ENCODE measurements around the gene RAI1.

Gene RAI1

DNA sequence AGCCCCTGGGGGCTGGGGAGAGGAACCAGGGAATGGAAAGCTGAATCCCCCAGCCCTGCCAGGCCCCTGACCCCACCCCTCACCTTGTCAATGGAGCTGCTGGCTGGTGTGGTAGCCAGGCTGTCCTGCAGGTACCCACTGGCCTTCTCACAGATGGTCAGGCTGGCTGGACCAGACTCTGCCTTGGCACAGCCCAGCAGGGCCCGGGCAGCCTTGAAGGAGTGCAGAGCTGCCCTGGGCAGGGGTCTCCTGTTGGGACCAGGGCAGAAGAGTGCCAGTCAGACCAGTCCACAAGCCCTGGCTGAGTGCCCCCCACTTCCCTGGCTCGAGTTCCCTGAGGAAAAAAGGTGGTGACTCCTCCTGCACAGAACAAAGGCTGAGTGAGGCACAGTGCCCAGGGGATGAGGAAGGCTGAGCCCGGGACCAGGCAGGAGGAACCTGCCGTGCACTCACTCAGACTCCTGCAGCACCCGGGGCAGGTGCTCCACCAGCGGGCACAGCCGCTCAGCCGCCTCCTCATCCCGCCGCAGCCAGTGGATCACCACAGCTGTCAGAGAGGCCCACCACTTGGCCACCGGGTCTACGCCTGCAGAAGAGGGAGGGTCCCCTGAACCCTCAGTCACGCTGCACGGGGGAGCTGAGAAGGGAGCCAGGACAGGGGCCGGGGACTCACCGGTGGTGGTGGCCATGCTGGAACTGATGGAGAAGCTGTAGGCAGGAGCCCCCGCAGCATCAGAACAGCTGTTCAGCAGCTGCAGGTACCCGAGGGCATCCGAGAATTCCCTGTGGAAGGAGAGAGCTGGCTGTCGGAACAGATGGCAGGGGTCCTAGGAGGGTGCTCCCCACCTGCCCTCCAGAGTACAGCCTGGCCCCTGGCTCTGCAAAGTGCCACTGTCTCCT is 133.2 kb downstream of the RAI1 start:
- Mint-ChIP-seq H3K9me3 (no peaks in the 10 kb centered on the region), H3K36me3 (ENCODE audit: low read depth) (peaks cover 7% of the 10 kb centered on the region), H3K27ac (no peak overlapping the region), H3K27me3 (ENCODE audit: low read depth) (peaks cover 3% of the 10 kb centered on the region), H3K4me1 (peaks cover 23% of the 10 kb centered on the region), H3K4me3 (no peak overlapping the region)
- TF ChIP-seq, protein P1, sequence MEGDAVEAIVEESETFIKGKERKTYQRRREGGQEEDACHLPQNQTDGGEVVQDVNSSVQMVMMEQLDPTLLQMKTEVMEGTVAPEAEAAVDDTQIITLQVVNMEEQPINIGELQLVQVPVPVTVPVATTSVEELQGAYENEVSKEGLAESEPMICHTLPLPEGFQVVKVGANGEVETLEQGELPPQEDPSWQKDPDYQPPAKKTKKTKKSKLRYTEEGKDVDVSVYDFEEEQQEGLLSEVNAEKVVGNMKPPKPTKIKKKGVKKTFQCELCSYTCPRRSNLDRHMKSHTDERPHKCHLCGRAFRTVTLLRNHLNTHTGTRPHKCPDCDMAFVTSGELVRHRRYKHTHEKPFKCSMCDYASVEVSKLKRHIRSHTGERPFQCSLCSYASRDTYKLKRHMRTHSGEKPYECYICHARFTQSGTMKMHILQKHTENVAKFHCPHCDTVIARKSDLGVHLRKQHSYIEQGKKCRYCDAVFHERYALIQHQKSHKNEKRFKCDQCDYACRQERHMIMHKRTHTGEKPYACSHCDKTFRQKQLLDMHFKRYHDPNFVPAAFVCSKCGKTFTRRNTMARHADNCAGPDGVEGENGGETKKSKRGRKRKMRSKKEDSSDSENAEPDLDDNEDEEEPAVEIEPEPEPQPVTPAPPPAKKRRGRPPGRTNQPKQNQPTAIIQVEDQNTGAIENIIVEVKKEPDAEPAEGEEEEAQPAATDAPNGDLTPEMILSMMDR (IDR thresholded peaks at IDR 0.05; ENCODE audit: unreplicated experiment in 3 of 3) = no peak

DNA sequence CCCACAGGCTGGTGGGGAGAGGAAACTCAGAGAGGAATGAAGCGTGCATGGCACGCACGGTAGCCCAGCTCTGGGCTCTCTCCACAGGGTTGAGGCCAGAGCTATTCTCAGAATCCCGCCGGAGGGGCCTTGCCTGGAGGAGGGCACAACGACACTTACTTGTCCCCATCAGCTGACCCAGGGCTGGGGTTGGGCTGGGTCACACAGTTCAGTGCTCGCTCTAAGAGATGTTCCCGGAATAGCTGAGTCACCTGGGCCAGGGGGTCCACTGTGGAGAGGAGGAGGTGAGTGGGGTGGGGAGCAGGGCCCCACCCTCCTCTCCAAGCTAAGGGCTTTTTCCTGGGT is 133.8 kb downstream of the RAI1 start:
- Mint-ChIP-seq H3K27me3 (ENCODE audit: low read depth) (peaks cover 3% of the 10 kb centered on the region), H3K4me1 (peaks cover 23% of the 10 kb centered on the region), H3K9me3 (no peaks in the 10 kb centered on the region), H3K4me3 (no peak overlapping the region), H3K27ac (no peak overlapping the region), H3K36me3 (ENCODE audit: low read depth) (peaks cover 7% of the 10 kb centered on the region)
- TF ChIP-seq, protein P1 (IDR thresholded peaks at IDR 0.05; ENCODE audit: unreplicated experiment in 3 of 3) = no peak

DNA sequence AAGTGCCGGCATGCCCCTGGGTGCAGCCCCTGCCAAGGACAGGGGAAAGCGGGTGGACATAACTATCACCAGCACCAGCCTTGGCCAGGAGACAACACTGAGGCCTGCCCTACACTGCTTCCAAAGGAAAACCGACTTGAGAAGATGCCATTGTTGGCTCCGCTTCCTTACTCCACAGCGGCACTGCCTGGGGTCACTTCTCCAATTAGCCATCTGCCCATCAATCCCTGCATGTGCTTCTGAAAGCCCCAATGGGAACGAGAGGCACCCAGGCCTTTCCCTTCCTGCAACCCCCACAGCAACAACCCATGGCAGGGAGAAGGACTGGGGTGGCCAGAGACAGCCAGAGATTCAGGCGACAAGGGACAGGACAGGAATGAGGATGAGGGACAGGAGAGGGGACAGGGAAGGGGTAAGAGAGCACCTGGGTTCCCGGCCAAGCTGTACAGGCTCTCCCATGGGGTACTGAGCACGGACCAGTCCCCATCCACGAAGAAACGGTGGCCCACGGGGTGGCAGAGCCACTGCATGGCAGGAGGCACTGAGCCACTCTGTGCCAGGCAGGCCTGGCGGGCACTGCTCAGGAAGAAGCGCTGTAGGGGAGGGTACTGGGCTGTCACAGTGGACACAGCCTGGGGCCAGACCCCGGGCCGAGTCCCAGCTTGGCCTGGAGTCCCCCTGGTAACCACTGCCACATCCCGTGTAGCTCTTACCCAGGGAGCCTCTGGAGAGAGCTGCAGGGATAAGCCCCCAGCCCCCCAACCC is 134.4 kb downstream of the RAI1 start:
- TF ChIP-seq, protein P1 (IDR thresholded peaks at IDR 0.05; ENCODE audit: unreplicated experiment in 3 of 3) = no peak
- H3K4me1 Mint-ChIP-seq = peaks cover 17% of the 10 kb centered on the region
- H3K27ac Mint-ChIP-seq = no peak overlapping the region
- peaks cover 2% of the 10 kb centered on the region for H3K27me3 Mint-ChIP-seq (ENCODE audit: low read depth)
- H3K9me3 Mint-ChIP-seq = no peaks in the 10 kb centered on the region
- peaks cover 7% of the 10 kb centered on the region for H3K36me3 Mint-ChIP-seq (ENCODE audit: low read depth)
- no peak overlapping the region for H3K4me3 Mint-ChIP-seq

DNA sequence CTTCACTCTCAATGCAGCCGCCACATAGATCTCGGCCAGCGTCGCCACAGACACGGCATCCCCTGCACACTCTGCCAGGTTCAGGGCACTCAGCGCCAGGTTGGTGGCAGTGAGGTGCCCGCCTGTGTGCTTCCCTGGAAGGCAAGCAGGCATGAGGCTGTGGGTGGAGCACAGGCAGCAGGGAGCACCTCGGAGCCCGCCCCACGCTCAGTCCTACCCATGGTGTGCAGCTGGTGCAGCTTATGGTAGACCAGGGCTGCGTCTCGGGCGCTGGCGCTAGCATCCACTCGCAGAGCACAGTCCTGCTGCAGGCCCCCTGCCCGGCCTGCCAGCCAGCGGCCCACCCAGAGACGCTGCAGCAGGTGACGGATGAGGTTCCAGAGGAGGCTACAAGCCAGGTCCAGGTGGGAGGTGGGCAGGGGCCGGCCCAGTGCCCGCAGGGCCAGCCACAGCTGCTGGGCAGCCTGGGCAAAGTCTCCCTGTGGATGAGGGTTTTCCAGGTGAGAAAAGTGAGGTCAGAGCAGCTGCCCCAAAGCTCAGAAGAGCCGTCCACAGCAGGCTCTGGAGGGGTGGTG is 135.1 kb downstream of the RAI1 start:
- no peaks in the 10 kb centered on the region for H3K9me3 Mint-ChIP-seq
- peaks cover 7% of the 10 kb centered on the region for H3K36me3 Mint-ChIP-seq (ENCODE audit: low read depth)
- H3K27me3 Mint-ChIP-seq (ENCODE audit: low read depth) = no peaks in the 10 kb centered on the region
- TF ChIP-seq, protein P1 (IDR thresholded peaks at IDR 0.05; ENCODE audit: unreplicated experiment in 3 of 3) = no peak
- H3K4me1 Mint-ChIP-seq = peaks cover 10% of the 10 kb centered on the region
- no peak overlapping the region for H3K4me3 Mint-ChIP-seq
- H3K27ac Mint-ChIP-seq = no peak overlapping the region

DNA sequence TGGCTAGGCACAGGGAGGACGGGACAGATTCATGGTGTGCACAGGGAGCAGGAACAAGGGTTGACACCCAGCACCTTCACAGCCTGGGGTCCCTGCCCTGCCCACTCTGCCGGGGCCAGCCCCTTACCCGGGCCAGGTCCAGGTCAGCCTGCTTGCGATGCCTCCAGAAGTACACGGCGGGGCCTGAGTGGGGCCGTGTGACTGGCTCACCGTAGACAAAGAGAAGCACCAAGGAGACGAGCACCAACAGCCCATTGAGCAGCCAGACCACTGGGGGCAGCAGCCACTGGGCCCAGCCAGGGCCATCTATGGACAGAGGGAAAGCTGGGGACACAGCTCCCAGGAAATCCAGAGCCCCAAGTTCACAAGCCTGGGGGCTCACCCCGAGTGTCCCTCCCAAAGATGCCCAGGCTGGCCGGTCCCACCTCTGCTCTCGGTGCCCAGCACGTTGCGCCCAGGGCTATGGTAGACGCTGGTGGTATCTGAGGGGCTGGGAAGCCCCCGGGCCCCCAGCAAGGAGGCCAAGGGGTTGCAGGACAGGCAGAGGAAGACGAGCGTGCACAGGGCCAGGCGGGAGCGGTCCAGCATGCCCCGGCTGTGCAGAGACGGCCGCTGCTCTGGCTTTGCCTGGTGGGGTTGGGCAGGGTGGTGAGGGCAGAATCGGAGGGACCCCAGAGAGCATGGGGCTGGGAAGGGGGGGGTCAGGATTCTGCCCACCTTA is 135.7 kb downstream of the RAI1 start:
- no peaks in the 10 kb centered on the region for H3K27me3 Mint-ChIP-seq (ENCODE audit: low read depth)
- H3K27ac Mint-ChIP-seq = no peak overlapping the region
- peaks cover 3% of the 10 kb centered on the region for H3K4me1 Mint-ChIP-seq
- no peaks in the 10 kb centered on the region for H3K9me3 Mint-ChIP-seq
- H3K36me3 Mint-ChIP-seq (ENCODE audit: low read depth) = peaks cover 7% of the 10 kb centered on the region
- no peak overlapping the region for H3K4me3 Mint-ChIP-seq
- TF ChIP-seq, protein P1 (IDR thresholded peaks at IDR 0.05; ENCODE audit: unreplicated experiment in 3 of 3) = no peak

All from nephron (organoid).